GM19463 (cell line): ENCODE results near the gene IKZF5.

ENCODE experiments used
- ATAC-seq: cut with Tn5 transposase; IDR thresholded peaks from one replicate; pipeline ENCODE4 v1.9.1; 2021; ENCODE audit warnings: mild to moderate bottlenecking, moderate library complexity; ENCODE audit not compliant: unreplicated experiment

IKZF5 gene

DNA sequence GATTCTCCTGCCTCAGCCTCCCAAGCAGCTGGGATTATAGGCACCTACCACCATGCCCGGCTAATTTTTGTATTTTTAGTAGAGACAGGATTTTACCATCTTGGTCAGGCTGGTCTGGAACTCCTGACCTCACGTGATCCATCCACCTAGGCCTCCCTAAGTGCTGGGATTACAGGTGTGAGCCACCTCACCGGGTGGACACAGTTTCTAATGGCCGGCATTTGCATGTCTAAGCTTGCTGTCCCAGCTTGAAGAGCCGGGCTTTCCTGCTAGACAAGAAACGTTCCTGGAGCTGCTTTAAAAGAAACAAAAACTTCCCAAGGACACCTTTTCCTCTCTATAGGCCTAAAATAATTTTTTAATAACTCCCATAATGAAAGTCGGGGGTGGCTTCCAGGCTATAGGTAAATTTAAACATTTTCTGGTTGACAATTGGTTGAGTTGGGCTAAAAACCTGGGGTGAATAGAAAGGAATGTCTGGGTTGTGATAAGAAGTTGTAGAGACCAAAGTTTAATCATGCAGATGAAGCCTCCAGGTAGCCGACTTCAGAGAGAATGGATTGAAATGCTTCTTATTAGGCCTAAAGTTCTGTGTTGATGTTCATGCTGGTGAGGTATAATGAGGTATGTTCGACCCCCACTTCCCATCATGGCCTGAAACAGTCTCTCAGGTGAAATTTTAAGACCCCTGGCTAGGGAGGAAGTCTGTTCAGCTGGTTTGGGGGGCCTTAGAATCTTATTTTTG, 9.0 kb upstream of the IKZF5 start:
- ATAC-seq, result no peak

DNA sequence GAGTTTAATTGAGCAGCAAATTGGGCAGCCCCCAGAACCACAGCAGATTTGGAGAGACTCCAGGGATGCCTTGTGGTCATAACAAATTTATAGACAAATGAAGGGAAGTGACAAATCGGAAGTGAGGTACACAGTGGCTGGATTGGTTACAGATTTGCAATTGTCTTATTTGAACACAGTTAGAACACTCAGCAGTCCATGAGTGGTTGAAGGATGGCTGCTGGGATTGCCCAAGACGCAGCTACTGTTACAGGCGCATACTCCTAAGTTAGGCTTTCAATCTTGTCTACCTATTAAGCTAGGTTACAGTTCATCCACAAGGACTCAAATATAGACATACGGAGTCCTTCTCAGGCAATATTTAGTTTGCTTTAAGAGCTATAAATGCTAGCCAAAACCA, 7.6 kb upstream of the IKZF5 start:
- ATAC-seq, result no peak

DNA sequence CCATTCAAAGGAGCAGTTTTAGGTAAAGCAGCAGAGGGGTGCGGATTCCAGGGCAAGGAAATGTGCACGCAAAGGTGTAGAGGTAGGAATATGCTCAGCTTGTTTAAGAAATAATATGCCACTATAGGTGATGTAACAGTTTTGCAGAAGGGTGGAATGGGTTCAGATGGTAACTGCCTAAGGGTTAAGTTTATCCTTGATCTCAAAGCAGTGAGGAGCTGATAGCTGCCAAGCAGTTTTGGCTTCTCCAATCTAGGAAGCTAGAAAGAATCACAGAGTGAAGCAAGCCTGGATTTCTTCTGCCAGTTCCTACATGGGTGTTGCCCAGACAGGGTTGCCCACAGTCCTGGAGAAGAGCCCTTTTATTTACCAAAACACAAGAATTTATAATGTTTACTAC, 6.2 kb upstream of the IKZF5 start:
- no peak for ATAC-seq

DNA sequence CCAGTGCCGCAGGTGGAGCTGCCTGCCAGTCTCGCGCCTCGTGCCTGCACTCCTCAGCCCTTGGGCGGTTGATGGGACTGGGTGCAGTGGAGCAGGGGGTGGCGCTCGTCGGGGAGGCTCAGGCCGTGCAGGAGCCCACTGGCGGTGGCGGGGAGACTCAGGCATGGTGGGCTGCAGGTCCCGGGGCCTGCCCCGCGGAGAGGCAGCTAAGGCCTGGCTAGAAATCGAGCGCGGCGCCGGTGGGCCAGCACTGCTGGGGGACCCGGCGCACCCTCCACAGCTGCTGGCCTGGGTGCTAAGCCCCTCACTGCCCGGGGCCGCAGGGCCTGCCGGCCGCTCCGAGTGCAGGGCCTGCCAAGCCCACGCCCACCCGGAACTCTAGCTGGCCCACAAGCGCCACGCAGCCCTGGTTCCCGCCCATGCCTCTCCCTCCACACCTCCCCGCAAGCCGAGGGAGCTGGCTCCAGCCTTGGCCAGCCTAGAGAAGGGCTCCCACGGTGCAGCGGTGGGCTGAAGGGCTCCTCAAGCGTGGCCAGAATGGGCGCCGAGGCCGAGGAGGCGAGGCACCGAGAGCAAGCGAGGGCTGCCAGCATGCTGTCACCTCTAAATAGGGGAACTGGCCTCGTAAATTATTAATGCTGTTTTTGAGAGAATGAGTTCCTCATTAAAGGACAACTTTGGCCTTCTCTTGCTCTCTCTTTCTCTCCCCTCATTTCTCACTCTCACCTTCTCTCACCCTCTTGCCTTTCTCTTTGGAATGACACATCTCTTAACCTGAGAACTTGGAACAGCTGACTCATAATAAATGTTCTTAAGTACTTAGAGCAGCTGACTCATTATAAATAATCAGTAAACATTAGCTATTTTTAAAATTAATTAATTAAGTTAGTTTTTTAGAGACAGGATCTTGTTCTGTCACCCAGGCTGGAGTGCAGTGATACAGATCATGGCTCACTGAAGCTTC, 5.1 kb upstream of the IKZF5 start:
- no peak for ATAC-seq

DNA sequence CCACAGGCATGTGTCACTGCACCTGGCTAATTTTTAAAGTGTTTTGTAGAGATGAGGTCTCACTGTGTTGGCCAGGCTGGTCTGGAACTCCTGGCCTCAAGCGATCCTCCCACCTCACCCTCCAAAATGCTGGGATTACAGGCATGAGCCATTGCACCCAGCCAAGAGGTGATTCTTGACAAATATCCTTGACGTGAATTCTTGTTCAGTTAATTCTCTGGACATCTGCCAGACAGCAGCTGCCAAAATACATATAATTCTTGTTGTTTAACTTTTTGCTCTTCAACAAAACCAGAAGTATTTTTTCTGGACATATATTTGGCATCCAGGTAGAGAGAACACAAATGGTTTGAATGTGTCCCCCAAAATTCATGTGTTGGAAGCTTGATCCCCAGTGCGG, 3.4 kb upstream of the IKZF5 start:
- ATAC-seq, result no peak

DNA sequence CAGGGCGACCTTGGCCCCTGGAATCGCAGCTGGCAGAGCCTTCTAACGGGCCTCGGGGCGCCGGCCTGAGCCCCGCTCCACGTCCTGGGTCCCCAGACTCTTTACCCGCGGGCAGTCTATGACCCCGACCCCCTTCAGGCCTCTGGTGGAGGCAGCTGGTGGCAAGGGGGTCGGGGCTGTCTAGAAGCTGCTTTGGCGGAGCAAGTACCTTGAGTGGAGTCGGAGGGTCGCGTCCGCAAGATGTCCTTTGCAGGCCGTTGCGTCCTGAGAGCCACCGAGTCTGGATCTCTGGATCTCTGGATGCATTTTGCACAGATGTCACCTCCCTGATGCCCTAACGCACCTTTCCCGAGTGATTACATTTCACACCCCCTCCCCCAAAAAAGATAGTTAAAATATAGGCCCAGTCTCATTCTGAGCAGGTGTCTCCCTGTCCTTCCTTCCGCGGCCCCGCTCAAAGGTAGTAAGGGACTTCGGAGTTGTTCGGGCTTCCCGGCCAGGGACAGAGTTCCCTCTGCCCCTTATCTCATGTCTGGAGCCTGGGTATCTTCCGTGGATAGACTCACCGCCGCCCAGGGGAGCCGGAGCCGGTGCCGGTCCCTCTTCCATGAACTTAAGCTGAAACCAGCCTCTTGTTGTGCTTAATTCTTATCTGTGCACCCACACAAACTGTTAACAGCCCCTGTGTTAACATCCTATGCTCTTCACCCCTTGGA, 668 bp upstream of the IKZF5 start:
- ATAC-seq, result peak; percentile 30

DNA sequence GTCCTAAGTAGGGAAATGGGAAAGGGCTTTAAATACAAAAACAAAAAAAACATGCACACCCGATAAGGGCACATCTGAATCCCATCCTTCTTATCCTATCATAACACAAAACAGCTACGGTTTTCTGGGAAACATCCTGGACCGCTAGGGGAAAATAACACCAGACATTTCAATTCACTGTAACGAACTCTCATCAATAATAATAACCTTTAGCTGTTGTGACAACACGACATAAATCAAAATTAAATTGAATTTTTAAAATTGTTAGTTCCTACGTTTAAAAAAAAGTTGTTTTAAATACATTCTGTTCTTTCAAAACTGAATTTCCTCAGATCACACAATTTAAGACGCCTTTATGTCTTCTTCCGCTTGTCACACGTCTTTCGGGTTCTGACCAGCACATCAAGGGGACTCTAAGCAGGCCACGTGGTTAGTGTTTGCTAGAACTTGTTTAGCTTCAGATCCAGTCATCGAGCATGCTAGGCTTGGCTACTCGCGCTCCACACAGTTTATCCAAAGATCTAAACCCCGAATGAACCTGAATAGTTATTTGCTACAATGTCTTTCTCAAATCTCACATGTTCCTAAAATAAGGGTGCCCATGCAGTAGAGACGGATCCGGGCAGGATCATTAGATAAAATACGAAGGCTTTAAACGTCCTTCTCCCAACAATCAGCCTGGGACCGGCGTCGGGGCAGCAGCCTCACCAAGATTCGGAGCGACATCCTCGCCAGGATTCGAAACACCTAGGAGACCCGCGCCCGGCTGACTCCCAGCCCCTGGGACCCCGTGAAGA, 839 bp downstream of the IKZF5 start:
- ATAC-seq, result peak; percentile 23

DNA sequence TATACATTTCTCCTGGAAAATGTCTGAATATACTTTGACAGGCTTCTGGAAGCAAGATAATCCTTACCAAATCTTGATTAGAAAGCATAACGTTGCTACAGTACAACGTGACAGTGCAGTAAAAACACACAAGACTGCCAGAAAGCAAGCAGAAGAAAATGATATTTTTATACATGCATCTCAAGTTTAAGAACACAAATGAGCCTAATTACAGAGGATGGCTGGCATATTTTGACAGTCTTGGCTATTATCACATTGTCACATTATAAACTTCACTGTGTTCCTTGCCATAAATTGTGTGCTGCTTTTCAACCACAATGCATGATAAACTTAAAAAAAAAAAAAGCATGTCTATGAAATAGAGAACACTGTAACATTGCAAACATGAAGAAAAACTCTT, 4.3 kb downstream of the IKZF5 start:
- ATAC-seq, result no peak

DNA sequence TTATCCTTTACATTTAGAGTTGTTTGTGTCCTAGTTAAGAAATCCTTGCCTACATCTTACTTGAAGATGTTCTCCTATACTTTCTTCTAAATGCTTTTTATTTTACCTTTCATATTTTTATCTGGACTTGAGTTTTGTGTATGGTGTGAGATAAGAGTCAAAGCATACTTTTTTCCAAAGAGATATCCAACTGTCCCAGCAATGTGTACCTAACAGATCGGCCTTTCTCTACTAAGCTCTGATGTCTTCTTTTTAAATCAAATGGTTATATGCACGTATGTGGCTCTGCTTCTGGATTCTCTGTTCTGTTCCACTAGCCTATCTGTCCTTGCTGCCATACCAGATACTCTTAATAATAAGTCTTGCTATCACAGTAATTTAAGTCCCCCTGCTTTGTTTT, 7.2 kb downstream of the IKZF5 start:
- ATAC-seq, result no peak

DNA sequence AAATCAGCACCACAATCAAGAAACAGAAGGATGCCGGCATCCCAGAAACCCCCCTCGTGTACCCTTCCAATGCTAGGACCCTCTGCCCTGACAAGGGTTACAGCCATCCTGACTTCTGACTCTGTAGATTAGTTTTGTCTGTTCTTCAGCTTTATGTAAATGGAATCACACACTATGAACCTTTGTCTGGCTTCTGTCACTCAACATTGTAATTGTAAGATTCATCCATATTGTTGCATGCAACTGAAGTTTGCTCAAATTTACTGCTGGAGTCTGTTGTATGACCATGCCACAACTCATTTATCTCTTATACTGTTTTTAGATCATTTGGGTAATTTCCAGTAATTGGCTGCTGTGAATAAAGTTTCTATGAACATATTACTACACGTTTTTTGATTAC, 8.4 kb downstream of the IKZF5 start:
- ATAC-seq, result no peak

DNA sequence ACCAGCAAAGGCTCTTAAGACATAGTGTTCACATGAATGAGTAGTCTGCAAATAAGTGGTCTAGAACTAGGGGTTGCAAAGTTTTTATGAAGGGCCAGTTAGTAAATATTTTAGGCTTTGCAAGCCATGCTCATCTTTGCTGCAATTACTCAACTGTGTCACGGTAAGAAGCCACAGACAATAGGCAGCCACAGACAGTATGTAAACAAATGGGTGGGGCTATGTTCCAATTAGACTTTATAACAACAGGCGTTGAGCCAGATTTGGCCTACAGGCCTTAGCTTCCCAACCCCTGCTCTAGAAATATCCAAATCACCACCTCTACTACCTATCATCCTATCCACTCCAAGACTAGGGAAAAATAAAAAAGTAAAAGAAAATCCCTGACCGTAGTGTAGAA, 9.2 kb downstream of the IKZF5 start:
- ATAC-seq, result no peak

DNA sequence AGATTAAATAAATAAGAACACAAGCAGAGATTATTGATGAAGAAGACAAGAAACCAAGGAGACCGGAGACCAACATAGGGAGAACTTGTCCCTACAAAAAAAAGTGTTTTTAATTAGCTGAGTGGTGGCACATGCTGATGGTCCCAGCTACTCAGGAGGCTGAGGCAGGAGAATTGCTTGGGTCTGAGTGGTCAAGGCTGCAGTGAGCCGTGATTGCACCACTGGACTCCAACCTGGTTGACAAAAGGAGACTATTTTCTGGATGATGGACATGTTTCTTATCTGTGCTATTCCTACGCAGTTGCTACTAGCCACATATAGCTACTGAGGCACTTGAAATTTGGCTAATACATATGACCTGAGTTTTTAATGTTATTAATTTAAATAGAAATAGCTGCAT, 9.7 kb downstream of the IKZF5 start:
- no peak for ATAC-seq

DNA sequence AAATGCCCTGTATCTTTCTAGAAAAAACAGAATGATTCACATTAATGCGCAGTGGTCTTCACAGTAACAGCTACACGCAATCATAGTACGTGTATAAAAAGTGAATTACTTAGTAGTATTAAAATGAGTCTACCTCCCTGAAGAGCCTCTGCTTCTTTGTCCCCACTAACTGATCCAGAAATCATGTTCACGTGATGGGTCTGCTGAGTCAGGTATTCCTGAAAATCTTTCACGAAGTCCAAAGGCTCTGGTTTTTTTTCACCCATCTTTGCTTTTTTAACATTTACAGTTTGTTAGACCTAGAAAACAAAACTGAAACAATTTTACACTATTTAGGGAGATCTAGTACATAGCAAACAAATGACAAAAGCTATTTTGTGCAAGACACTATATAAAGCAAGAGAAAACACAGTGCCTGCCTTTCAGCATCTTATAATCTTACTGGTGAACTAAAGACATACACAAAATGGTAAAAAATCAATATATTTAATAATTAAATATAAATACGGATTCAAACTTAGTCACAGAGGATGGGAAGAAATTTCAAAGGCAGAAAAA, 10.2 kb downstream of the IKZF5 start:
- no peak for ATAC-seq

DNA sequence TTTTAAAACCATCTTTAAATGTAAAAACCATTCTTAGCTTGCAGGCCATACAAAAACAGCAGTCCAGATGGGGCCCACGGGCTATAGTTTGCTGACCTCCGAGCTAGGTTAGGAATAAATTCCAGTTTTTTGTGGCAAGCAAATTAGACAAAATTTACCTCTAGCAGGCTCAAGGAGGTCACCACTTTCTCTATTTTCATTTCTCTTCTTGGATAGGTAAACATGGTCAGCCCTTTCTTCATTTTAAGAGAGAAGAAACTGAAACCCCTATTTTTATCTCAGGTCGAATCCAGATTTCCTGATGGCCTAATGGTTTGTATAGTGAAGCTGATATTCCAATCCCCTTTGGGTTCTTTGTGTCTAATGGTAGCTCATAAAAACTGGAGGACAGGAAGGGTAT, 10.7 kb downstream of the IKZF5 start:
- ATAC-seq, result no peak

DNA sequence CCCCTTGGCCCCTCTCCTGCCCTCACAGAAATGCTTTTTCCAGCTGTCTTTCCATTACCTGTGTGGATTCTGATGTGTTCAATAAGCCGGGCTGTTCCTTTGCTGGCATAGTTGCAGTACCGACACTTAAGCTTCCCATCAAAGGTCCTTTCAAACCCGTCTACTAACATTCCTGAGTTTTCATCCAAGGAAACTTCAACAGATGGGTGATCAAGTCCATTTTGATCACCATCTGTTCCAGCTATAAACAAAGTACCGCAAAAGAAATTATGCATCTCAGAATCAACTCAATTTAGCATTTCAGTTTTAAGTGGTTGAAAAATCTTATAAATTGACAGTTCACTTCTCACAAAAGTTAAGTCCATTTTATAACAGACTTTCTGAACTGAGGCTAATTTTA, 12.7 kb downstream of the IKZF5 start:
- no peak for ATAC-seq

DNA sequence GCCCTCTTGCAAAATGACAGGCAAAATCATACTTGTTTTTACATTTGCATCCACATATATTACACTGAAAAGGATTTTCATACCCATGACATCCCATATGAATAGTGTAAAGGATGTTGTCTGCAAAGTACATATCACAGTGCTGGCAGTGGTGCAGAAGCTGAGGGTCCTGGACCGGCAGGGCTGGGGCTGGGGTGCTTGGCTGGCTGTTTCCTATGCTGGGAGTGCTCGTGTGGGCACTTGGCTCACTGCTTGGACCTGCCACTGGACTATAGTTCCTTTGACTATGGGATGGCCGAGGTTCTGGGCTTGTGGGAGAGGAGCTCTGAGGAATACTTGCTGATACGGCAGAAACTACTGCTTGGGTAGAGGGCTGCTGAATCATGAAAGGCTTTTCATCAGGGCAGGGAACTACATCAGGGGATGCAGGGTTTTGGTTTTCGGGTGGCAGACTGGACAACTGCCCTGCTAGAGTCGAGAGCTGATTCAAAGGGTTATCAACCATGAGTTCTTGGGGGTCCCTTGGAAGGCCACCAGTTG, 14.7 kb downstream of the IKZF5 start:
- no peak for ATAC-seq

DNA sequence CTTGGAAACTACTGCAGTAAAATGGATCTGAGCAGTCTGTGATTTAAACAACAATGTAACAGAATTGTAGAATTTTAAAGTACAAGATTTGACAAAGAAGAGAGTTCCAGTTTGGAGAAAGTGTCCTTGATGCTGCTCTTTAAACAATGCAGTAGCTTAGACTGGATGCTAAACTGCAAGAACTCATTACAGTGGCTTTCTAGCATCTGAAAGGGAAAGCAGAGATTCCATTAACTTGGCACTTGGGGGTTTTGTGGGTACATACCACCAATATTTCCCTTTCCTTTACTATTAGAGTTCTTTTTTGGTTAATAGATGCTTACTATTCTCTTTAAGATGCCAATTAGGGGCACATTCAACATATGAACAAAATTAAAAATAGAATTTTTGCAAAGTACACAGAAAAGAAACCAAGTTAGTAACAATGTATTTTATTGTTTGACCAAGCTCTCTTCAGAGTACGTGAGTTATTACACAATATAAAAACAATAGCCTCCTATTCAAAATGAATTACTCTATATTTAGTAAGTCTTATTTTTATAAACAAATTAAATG, 16.5 kb downstream of the IKZF5 start:
- no peak for ATAC-seq

DNA sequence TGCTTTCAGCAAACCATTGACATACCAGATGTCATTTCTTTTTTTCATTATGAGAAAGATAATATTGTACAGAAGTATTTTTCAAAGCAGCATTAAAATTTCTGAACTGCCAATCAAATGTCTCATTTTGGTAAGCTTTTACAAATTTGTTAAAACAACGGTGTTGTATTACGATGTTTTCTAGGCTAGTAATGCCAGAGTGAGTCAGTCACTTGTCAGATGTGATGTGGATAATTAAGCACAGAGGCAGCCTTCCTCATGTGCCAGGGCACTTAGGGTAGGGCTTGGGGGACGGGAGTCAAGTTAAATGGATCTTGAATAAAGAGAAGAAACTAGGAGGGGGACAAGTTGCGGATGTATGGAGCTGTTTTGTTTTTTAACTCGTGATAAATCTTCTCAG, 18.3 kb downstream of the IKZF5 start:
- no peak for ATAC-seq

DNA sequence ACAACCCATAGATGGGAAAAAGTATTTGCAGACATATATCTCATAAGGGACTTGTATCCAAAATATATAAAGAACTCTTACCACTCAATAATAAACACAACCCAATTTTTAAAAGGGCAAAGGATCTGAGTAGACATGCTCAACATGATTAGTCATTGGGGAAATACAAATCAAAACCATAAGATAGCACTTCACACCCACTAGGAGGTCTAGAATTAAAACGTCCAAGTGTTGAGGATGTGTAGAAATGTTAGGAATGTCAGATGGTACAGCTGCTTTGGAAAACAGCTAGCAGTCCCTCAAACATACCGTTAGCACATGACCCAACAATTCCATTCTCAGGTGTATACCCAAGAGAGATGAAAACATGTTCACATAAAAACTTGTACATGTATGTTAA, 20.1 kb downstream of the IKZF5 start:
- no peak for ATAC-seq

DNA sequence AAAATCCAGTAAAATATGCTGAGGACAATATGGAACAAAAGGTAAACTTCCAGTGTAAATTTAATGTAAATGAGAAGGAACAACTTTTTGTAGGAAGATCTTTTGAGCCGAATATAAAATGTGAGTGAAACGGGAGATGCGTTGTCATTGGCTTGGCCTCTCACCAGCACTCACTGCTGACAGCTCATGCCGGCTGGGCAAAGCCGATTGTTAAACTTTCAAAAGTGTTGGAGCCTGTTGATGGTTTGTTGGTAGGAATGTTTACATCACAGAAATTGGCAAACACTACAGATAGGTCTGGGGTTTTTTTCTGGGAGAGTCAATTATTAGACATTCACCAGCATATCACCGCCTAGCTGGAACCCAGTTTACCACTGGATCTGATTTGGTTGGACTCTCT, 22.3 kb downstream of the IKZF5 start:
- no peak for ATAC-seq
